Choroid plexus epithelial cell (primary cell): ENCODE measurements around the gene SLC6A20.

Source experiments
- DNase-seq: peaks from one replicate; pipeline ENCODE4 v3.0.0-alpha.2; 2010; ENCODE audit warnings: low read depth
- H3K4me3 ChIP-seq: 2 replicates; pipeline ENCODE4 v1.5.1; 2011; ENCODE audit warnings: low read depth, mild to moderate bottlenecking, control low read depth, low read length, moderate library complexity
- CTCF ChIP-seq: conservative IDR thresholded peaks from 2 replicates; pipeline ENCODE4 v1.5.1; 2011; ENCODE audit warnings: low read depth, mild to moderate bottlenecking, control low read depth, inconsistent platforms, low read length, moderate library complexity

SLC6A20 gene

GRCh38 chr3:45711931-45712330, 84.4 kb downstream of the SLC6A20 start:
- TF ChIP-seq CTCF = no peak
- H3K4me3 ChIP-seq = no peak overlapping the region
- peak; percentile 23 for DNase-seq

GRCh38 chr3:45705839-45706808, 90.2 kb downstream of the SLC6A20 start:
- no peak for DNase-seq
- no peak for TF ChIP-seq CTCF
- H3K4me3 ChIP-seq = no peak overlapping the region
